HCT116 (cell line): Measurements from ENCODE around the gene TTC23L. TPM values are rescaled to one million over a fixed set of nuclear protein-coding genes. Genes with fewer than 3 reads are reported as not detected.

Experiments used
- ATAC-seq: fragments of 200-7000 bp; cut with Tn5 transposase; 2 replicates; pipeline ENCODE4 v1.9.1; 2020; ENCODE audit warnings: mild to moderate bottlenecking, moderate library complexity
- BruUV-seq: library from RNA; stranded (reverse); fragments of 400-500 nt; replicated peaks from 2 replicates; lab custom pipeline; 2021; lab: Mats Ljungman, UMichigan
- CTCF ChIA-PET: fragments of 300-600 bp; sonication (Branson Sonifier 250); formaldehyde crosslinking; loops from one replicate; lab custom pipeline; 2021; ENCODE audit warnings: antibody characterized with exemption; lab: Charles Lee
- POLR2A ChIA-PET: fragments of 300-600, 350-600 bp; sonication (Branson Sonifier 250); formaldehyde crosslinking; loops from one replicate; lab custom pipeline; 2021; ENCODE audit warnings: antibody characterized with exemption; lab: Charles Lee
- RAD21 ChIA-PET, 2 experiments: fragments of 300-600 bp; sonication (Branson Sonifier 250); formaldehyde crosslinking; loops; one replicate each; lab custom pipeline; 2023; ENCODE audit warnings: low total read pairs in 2 of 2; ENCODE audit not compliant: uncharacterized antibody in 2 of 2, unreplicated experiment in 2 of 2, low non-redundant PET in 1 of 2; lab: Charles Lee
- DNase-seq: peaks from one replicate; pipeline ENCODE4 v3.0.0-alpha.2; 2010; ENCODE audit warnings: low read depth, low spot score
- H2AFZ ChIP-seq: fragments of 200-600 bp; shearing (Covaris generic), sonication (generic); 2 replicates; pipeline ENCODE4 v1.6.1; 2017; ENCODE audit warnings: low read depth, mixed run types, mixed read lengths, antibody characterized with exemption, low read length; ENCODE audit not compliant: poor library complexity, severe bottlenecking
- H3K27ac ChIP-seq: 2 replicates; pipeline ENCODE4 v1.5.1; 2012; ENCODE audit warnings: low read depth, low read length
- H3K27me3 ChIP-seq: fragments of 200-600 bp; sonication (generic); 2 replicates; pipeline ENCODE4 v1.6.1; 2016; ENCODE audit warnings: mixed run types, low read length, mixed read lengths; ENCODE audit not compliant: insufficient read depth
- H3K36me3 ChIP-seq, 2 experiments: fragments of 200-500 bp in 1 of 2; fragments of 200-600 bp in 1 of 2; sonication (Bioruptor generic) in 1 of 2; sonication (generic) in 1 of 2; 2 replicates each; pipeline versions ENCODE4 v1.5.1 to v1.6.1; 2014 to 2016; ENCODE audit warnings: low read length in 2 of 2, inconsistent platforms in 1 of 2, mixed read lengths in 1 of 2, mixed run types in 1 of 2; ENCODE audit not compliant: insufficient read depth in 2 of 2, control insufficient read depth in 1 of 2
- H3K4me1 ChIP-seq, 2 experiments: fragments of 200-600 bp in 1 of 2; sonication (generic) in 1 of 2; 2 replicates each; pipeline versions ENCODE4 v1.5.1 to v1.6.1; 2012 to 2017; ENCODE audit warnings: low read length in 2 of 2, inconsistent platforms in 1 of 2, mild to moderate bottlenecking in 1 of 2, mixed read lengths in 1 of 2, mixed run types in 1 of 2, moderate library complexity in 1 of 2; ENCODE audit not compliant: insufficient read depth in 2 of 2, control insufficient read depth in 1 of 2
- H3K4me2 ChIP-seq: fragments of 200-600 bp; sonication (generic); 2 replicates; pipeline ENCODE4 v1.6.1; 2017; ENCODE audit warnings: mixed run types, low read length, mixed read lengths
- H3K4me3 ChIP-seq, 2 experiments: fragments of 200-600 bp in 1 of 2; sonication (generic) in 1 of 2; replicated peaks in 1 of 2; 2 replicates each; pipeline ENCODE4 v1.5.1; 2011 to 2016; ENCODE audit warnings: low read length in 2 of 2, control low read depth in 1 of 2, low read depth in 1 of 2, mild to moderate bottlenecking in 1 of 2, mixed read lengths in 1 of 2, mixed run types in 1 of 2
- H3K79me2 ChIP-seq: fragments of 200-600 bp; sonication (generic); 2 replicates; pipeline ENCODE4 v1.6.1; 2017; ENCODE audit warnings: mild to moderate bottlenecking, mixed run types, low read length, moderate library complexity, mixed read lengths; ENCODE audit not compliant: insufficient read depth
- H3K9ac ChIP-seq: fragments of 200-600 bp; sonication (generic); 2 replicates; pipeline ENCODE4 v1.6.1; 2016; ENCODE audit warnings: low read length, mixed read lengths
- H3K9me2 ChIP-seq: fragments of 200-600 bp; sonication (generic), shearing (Covaris generic); 2 replicates; pipeline ENCODE4 v1.6.1; 2017; ENCODE audit warnings: mixed run types, mild to moderate bottlenecking, moderate library complexity; ENCODE audit not compliant: insufficient read depth
- H3K9me3 ChIP-seq, 2 experiments: fragments of 200-500 bp in 1 of 2; fragments of 200-600 bp in 1 of 2; sonication (Bioruptor generic) in 1 of 2; sonication (generic) in 1 of 2; 2 replicates each; pipeline ENCODE4 v1.6.1; 2014 to 2017; ENCODE audit warnings: low read length in 2 of 2, mixed read lengths in 2 of 2, inconsistent platforms in 1 of 2, low read depth in 1 of 2, mild to moderate bottlenecking in 1 of 2, mixed run types in 1 of 2, moderate library complexity in 1 of 2; ENCODE audit not compliant: control insufficient read depth in 1 of 2, insufficient read depth in 1 of 2
- H4K20me1 ChIP-seq: fragments of 200-600 bp; sonication (generic), shearing (Covaris generic); 2 replicates; pipeline ENCODE4 v1.6.1; 2017; ENCODE audit warnings: mixed run types, mild to moderate bottlenecking, moderate library complexity; ENCODE audit not compliant: insufficient read depth
- ATF3 ChIP-seq: IDR thresholded peaks from 2 replicates; pipeline ENCODE4 v1.6.1; 2012
- CBX3 ChIP-seq: IDR thresholded peaks from 2 replicates; pipeline ENCODE4 v1.6.1; 2012; ENCODE audit warnings: low read depth
- CEBPB ChIP-seq: IDR thresholded peaks from 2 replicates; pipeline ENCODE4 v1.6.1; 2012; ENCODE audit warnings: low read depth
- CTCF ChIP-seq, 3 experiments: fragments of 200-600 bp in 1 of 3; sonication (generic) in 1 of 3; IDR thresholded peaks in 2 of 3; conservative IDR thresholded peaks in 1 of 3; 2 replicates each; pipeline ENCODE4 v1.5.1; 2012 to 2017; ENCODE audit warnings: low read depth in 2 of 3, low read length in 2 of 3, antibody characterized with exemption in 1 of 3, borderline replicate concordance in 1 of 3, control low read depth in 1 of 3, mild to moderate bottlenecking in 1 of 3, mixed read lengths in 1 of 3, mixed run types in 1 of 3, moderate library complexity in 1 of 3; ENCODE audit not compliant: insufficient read depth in 1 of 3
- EGR1 ChIP-seq: IDR thresholded peaks from 2 replicates; pipeline ENCODE4 v1.6.1; 2012; ENCODE audit warnings: low read depth
- ELF1 ChIP-seq: IDR thresholded peaks from 2 replicates; pipeline ENCODE4 v1.6.1; 2012; ENCODE audit warnings: low read depth, borderline replicate concordance
- EZH2 ChIP-seq: fragments of 200-600 bp; sonication (generic); IDR thresholded peaks from 2 replicates; pipeline ENCODE4 v1.6.1; 2017; ENCODE audit warnings: antibody characterized with exemption, mixed run types
- EZH2phosphoT487 ChIP-seq: fragments of 200-600 bp; IDR thresholded peaks from 2 replicates; pipeline ENCODE4 v1.6.1; 2018; ENCODE audit warnings: antibody characterized with exemption, borderline replicate concordance
- JUND ChIP-seq: IDR thresholded peaks from 2 replicates; pipeline ENCODE4 v1.6.1; 2012
- POLR2AphosphoS5 ChIP-seq: IDR thresholded peaks from 2 replicates; pipeline ENCODE4 v1.6.1; 2011; ENCODE audit warnings: mild to moderate bottlenecking, low read depth, low read length, moderate library complexity
- RAD21 ChIP-seq: IDR thresholded peaks from 2 replicates; pipeline ENCODE4 v1.6.1; 2012; ENCODE audit warnings: low read depth, mild to moderate bottlenecking
- REST ChIP-seq: IDR thresholded peaks from 2 replicates; pipeline ENCODE4 v1.6.1; 2012; ENCODE audit warnings: low read depth
- SIN3A ChIP-seq: IDR thresholded peaks from 2 replicates; pipeline ENCODE4 v1.6.1; 2012; ENCODE audit warnings: low read depth
- SP1 ChIP-seq: IDR thresholded peaks from 2 replicates; pipeline ENCODE4 v1.6.1; 2012; ENCODE audit warnings: low read depth
- SRF ChIP-seq: IDR thresholded peaks from 2 replicates; pipeline ENCODE4 v1.6.1; 2012; ENCODE audit warnings: low read depth
- intact Hi-C: fragments of 100-400 bp; cut with micrococcal nuclease; formaldehyde crosslinking; loops from 2 replicates; pipeline ENCODE4 v1.10.0; 2022
- total RNA-seq: library from RNA; stranded (reverse); gene quantifications from one replicate; pipeline ENCODE4 v1.2.1, GENCODE V29; 2021; ENCODE audit not compliant: unreplicated experiment

The TTC23L gene
- total RNA-seq, 1 experiment from 2014 or later, result 1.0 TPM

GRCh38 chr5:34817558-34818351 lies 21.2 kb upstream of the TTC23L start:
- Histone ChIP-seq H3K4me3 (no peak overlapping the region), H3K9me3 (no peaks in the 10 kb centered on the region), H4K20me1 (no peaks in the 10 kb centered on the region), H3K4me2 (no peak overlapping the region), H3K79me2 (no peaks in the 10 kb centered on the region), H3K27me3 (no peaks in the 10 kb centered on the region), H2AFZ (no peak overlapping the region), H3K4me1 (no peaks in the 10 kb centered on the region), H3K27ac (no peak overlapping the region), H3K9ac (no peak overlapping the region), H3K36me3 (peaks cover 0 to under 1% of the 10 kb centered on the region in 2 experiments; a peak in 2 of 4 replicates), H3K9me2 (no peaks in the 10 kb centered on the region)
- ChIA-PET CTCF (no interaction called here), POLR2A (no interaction called here), RAD21 (no interaction called here)
- ATAC-seq, result no peak
- no peak for TF ChIP-seq POLR2AphosphoS5
- TF ChIP-seq SIN3A, result no peak
- no peak for TF ChIP-seq JUND
- TF ChIP-seq CEBPB, result no peak
- DNase-seq, result no peak
- no TSS peak for BruUV-seq
- intact Hi-C loops, result no loop called here

- H3K27me3 ChIP-seq, result no peaks in the 10 kb centered on the region
- H3K4me1 ChIP-seq, result no peaks in the 10 kb centered on the region
- no peaks in the 10 kb centered on the region for H3K79me2 ChIP-seq
- no TSS peak for BruUV-seq
- ChIA-PET CTCF (no interaction called here), RAD21 (no interaction called here), POLR2A (no interaction called here)
- no peaks in the 10 kb centered on the region for H3K9me3 ChIP-seq
- no peak for ATAC-seq
- no peaks in the 10 kb centered on the region for H4K20me1 ChIP-seq
- H2AFZ ChIP-seq, result no peak overlapping the region
- peaks cover 7 to 8% of the 10 kb centered on the region in 2 experiments; a peak in 3 of 4 replicates for H3K36me3 ChIP-seq
- no peak overlapping the region for H3K4me2 ChIP-seq
- no peak overlapping the region for H3K9ac ChIP-seq
- H3K4me3 ChIP-seq, result no peak overlapping the region
- no peak for DNase-seq
- no peak overlapping the region for H3K27ac ChIP-seq
- no peaks in the 10 kb centered on the region for H3K9me2 ChIP-seq
- intact Hi-C loops, result no loop called here
- TF ChIP-seq EZH2 (no peak), CTCF (IDR thresholded peaks at IDR 0.05 in 2 of 3, conservative IDR thresholded peaks at IDR 0.05 in 1 of 3; ENCODE audit: borderline replicate concordance in 1 of 3, insufficient read depth in 1 of 3, low read depth in 2 of 3, low read length in 2 of 3) (no peak), ATF3 (no peak), EGR1 (no peak), JUND (no peak), CEBPB (no peak), SRF (no peak), ELF1 (no peak), SP1 (no peak), RAD21 (no peak), CBX3 (no peak), REST (no peak), EZH2phosphoT487 (no peak)
Measured at GRCh38 chr5:34818717-34819116, 20.2 kb upstream of the TTC23L start.
